ENCODE results near the gene FAP. TPM values are rescaled to one million over a fixed set of nuclear protein-coding genes. Genes with fewer than 3 reads are reported as not detected.

Gene FAP
- total RNA-seq, 1 experiment from 2014 or later = 0.61 TPM

DNA sequence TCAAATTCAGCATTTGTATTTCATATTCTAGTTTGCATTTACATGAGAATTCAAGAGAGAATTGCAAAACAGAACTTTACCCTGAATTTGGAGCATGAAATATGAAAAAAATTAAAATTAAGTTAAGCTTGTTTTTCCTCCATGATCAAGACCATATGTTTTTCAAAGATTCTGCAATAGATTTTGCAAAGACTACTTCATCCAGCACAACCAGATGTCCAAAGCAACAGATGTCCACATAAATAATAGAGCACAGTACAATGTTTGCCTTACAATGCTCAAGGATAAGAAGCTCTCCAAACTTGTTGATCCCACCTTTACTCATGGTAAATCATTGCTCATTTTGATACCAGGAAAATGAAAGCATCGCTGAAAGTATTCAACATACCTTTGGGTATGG is 25.6 kb downstream of the FAP start:
- Mint-ChIP-seq H3K4me1 (ENCODE audit: low read depth, unreplicated experiment) (no peaks in the 10 kb centered on the region), H3K27me3 (ENCODE audit: unreplicated experiment) (no peaks in the 10 kb centered on the region), H3K9me3 (ENCODE audit: low read depth, unreplicated experiment) (no peaks in the 10 kb centered on the region), H3K27ac (ENCODE audit: unreplicated experiment) (no peak overlapping the region), H3K4me3 (ENCODE audit: low read depth, unreplicated experiment) (no peak overlapping the region), H3K36me3 (ENCODE audit: insufficient read depth, unreplicated experiment) (no peaks in the 10 kb centered on the region)
- BruUV-seq (replicated peaks) = no TSS peak
- intact Hi-C loops (cut with micrococcal nuclease; ENCODE audit: unreplicated experiment) = no loop called here
- no peak for TF ChIP-seq CTCF (IDR thresholded peaks at IDR 0.05; ENCODE audit: unreplicated experiment)
- CTCF ChIA-PET = no interaction called here
- no peak for DNase-seq

- H3K36me3 Mint-ChIP-seq (ENCODE audit: insufficient read depth, unreplicated experiment) = no peaks in the 10 kb centered on the region
- H3K4me3 Mint-ChIP-seq (ENCODE audit: low read depth, unreplicated experiment) = no peak overlapping the region
- H3K27ac Mint-ChIP-seq (ENCODE audit: unreplicated experiment) = no peak overlapping the region
- intact Hi-C loops (cut with micrococcal nuclease; ENCODE audit: unreplicated experiment) = no loop called here
- H3K4me1 Mint-ChIP-seq (ENCODE audit: low read depth, unreplicated experiment) = no peaks in the 10 kb centered on the region
- no peaks in the 10 kb centered on the region for H3K27me3 Mint-ChIP-seq (ENCODE audit: unreplicated experiment)
- no TSS peak for BruUV-seq (replicated peaks)
- DNase-seq = no peak
- no peak for TF ChIP-seq CTCF (IDR thresholded peaks at IDR 0.05; ENCODE audit: unreplicated experiment)
- no peaks in the 10 kb centered on the region for H3K9me3 Mint-ChIP-seq (ENCODE audit: low read depth, unreplicated experiment)
- CTCF ChIA-PET = interaction anchor here (0.6 to 1.4 kb wide), 2 partner anchors 83 to 938 kb away, joined by 3 read pairs; no protein-coding TSS in a partner anchor
Measured at GRCh38 chr2:162215162-162215561, 28.1 kb downstream of the FAP start.

DNA sequence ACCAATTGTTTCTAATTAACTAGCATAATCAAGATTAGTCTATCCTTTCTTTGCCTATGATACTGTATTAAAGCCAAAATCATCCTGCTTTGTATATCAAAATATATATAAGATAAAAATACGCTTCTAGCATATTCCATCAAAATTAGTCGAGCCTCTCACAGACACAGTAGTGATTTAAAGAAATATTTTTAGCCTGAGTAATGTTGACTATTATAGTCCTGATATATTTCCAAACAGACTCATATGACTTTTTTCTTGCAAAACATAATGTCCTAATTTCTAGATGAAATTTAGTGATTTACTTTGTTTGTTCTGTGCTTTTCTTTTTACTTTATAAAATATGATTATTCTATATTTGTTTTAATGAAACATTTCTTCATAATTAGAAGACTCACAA is 30.9 kb downstream of the FAP start:
- no peak for DNase-seq
- Mint-ChIP-seq H3K27ac (ENCODE audit: unreplicated experiment) (no peak overlapping the region), H3K27me3 (ENCODE audit: unreplicated experiment) (no peaks in the 10 kb centered on the region), H3K9me3 (ENCODE audit: low read depth, unreplicated experiment) (no peaks in the 10 kb centered on the region), H3K36me3 (ENCODE audit: insufficient read depth, unreplicated experiment) (no peaks in the 10 kb centered on the region), H3K4me1 (ENCODE audit: low read depth, unreplicated experiment) (no peaks in the 10 kb centered on the region), H3K4me3 (ENCODE audit: low read depth, unreplicated experiment) (no peak overlapping the region)
- BruUV-seq (replicated peaks) = no TSS peak
- CTCF ChIA-PET = no interaction called here
- no peak for TF ChIP-seq CTCF (IDR thresholded peaks at IDR 0.05; ENCODE audit: unreplicated experiment)
- intact Hi-C loops (cut with micrococcal nuclease; ENCODE audit: unreplicated experiment) = no loop called here

DNA sequence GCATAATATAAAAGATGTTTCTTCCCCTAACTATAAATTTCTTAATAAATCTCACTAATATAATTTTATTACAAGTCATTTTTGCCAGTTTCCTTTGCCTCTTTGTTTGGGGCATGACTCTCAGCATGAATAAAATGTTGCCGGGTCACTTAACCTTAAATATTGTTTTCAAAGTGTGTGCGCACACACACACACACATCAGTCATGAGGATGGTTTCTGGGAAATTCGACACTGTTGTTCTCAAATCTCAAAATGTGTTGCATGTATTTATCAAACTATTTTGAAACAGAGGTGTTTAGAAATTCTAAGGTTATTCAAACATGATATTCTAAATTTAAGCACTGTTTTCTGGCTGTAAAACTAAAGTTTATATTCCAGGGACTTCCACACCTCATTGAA is 31.5 kb downstream of the FAP start:
- Mint-ChIP-seq H3K27ac (ENCODE audit: unreplicated experiment) (no peak overlapping the region), H3K4me1 (ENCODE audit: low read depth, unreplicated experiment) (no peaks in the 10 kb centered on the region), H3K36me3 (ENCODE audit: insufficient read depth, unreplicated experiment) (no peaks in the 10 kb centered on the region), H3K9me3 (ENCODE audit: low read depth, unreplicated experiment) (no peaks in the 10 kb centered on the region), H3K27me3 (ENCODE audit: unreplicated experiment) (no peaks in the 10 kb centered on the region), H3K4me3 (ENCODE audit: low read depth, unreplicated experiment) (no peak overlapping the region)
- DNase-seq = no peak
- no TSS peak for BruUV-seq (replicated peaks)
- no peak for TF ChIP-seq CTCF (IDR thresholded peaks at IDR 0.05; ENCODE audit: unreplicated experiment)
- CTCF ChIA-PET = no interaction called here
- intact Hi-C loops (cut with micrococcal nuclease; ENCODE audit: unreplicated experiment) = no loop called here

GRCh38 chr2:162210385-162210784 is 32.9 kb downstream of the FAP start:
- no peak overlapping the region for H3K4me3 Mint-ChIP-seq (ENCODE audit: low read depth, unreplicated experiment)
- no peaks in the 10 kb centered on the region for H3K4me1 Mint-ChIP-seq (ENCODE audit: low read depth, unreplicated experiment)
- TF ChIP-seq CTCF (IDR thresholded peaks at IDR 0.05; ENCODE audit: unreplicated experiment) = no peak
- no peaks in the 10 kb centered on the region for H3K9me3 Mint-ChIP-seq (ENCODE audit: low read depth, unreplicated experiment)
- intact Hi-C loops (cut with micrococcal nuclease; ENCODE audit: unreplicated experiment) = no loop called here
- H3K27ac Mint-ChIP-seq (ENCODE audit: unreplicated experiment) = no peak overlapping the region
- CTCF ChIA-PET = no interaction called here
- BruUV-seq (replicated peaks) = no TSS peak
- no peaks in the 10 kb centered on the region for H3K36me3 Mint-ChIP-seq (ENCODE audit: insufficient read depth, unreplicated experiment)
- DNase-seq = no peak
- no peaks in the 10 kb centered on the region for H3K27me3 Mint-ChIP-seq (ENCODE audit: unreplicated experiment)
